ENCODE results near the gene HDAC5.

DNA sequence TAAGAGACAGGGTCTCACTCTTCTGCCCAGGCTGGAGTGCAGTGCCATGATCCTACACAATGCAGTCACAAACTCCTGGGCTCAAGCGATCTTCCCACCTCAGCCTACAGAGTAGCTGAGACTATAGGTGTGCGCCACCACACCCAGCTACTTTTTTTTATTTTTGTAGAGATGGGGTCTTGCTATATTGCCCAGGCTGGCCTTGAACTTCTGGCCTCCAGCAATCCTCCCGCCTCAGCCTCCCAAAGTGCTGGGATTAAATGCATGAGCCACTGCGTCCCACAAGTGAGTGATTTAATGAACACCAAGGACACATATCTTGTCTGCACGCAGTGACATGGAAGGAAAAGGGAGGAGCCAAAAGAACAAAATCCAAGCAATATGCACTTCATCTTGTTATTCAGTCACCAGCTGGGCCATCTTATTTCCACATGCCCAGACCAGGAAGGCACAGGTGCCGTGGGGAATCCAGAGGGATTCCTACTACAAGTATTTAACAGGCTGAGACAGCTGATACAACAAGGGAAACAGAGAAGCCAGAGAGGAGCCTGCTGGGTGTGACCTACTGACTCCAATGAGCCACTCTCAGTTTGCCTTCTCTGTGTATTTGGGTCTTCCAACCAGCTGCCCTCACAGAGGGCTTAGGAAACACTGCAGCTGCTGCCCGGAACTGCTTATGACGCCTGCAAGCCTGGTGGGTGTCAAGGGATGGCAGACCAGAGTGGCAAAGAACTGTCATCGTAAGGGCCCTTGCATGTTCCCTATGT, 74.0 kb downstream of the HDAC5 start:
- no peak for TF ChIP-seq POLR2A (IDR thresholded peaks at IDR 0.05)
- TF ChIP-seq, protein P1, sequence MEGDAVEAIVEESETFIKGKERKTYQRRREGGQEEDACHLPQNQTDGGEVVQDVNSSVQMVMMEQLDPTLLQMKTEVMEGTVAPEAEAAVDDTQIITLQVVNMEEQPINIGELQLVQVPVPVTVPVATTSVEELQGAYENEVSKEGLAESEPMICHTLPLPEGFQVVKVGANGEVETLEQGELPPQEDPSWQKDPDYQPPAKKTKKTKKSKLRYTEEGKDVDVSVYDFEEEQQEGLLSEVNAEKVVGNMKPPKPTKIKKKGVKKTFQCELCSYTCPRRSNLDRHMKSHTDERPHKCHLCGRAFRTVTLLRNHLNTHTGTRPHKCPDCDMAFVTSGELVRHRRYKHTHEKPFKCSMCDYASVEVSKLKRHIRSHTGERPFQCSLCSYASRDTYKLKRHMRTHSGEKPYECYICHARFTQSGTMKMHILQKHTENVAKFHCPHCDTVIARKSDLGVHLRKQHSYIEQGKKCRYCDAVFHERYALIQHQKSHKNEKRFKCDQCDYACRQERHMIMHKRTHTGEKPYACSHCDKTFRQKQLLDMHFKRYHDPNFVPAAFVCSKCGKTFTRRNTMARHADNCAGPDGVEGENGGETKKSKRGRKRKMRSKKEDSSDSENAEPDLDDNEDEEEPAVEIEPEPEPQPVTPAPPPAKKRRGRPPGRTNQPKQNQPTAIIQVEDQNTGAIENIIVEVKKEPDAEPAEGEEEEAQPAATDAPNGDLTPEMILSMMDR (IDR thresholded peaks at IDR 0.05), result no peak
